ENCODE results near the gene KRT72. TPM values are rescaled to one million over a fixed set of nuclear protein-coding genes. Genes with fewer than 3 reads are reported as not detected.

The KRT72 gene
- total RNA-seq, 4 donors from 2014 or later: not detected

- WGBS, 2 donors: 88 to 93% methylated on average over 5 of the region's 5 CpGs
- no peak for TF ChIP-seq CTCF (IDR thresholded peaks at IDR 0.05)
- TF ChIP-seq POLR2A (IDR thresholded peaks at IDR 0.05): no peak
- intact Hi-C loops (cut with DNase I): no loop called here
- Histone ChIP-seq H3K4me3 (replicated peaks in 1 of 3) (no peak overlapping the region), H3K27me3 (no peaks in the 10 kb centered on the region), H3K27ac (no peak overlapping the region), H3K4me1 (no peaks in the 10 kb centered on the region), H3K9me3 (no peaks in the 10 kb centered on the region), H3K36me3 (no peaks in the 10 kb centered on the region)
- no peak for DNase-seq
Measured at GRCh38 chr12:52612431-52613383, 11.4 kb upstream of the KRT72 start.

- no peak for DNase-seq
- Histone ChIP-seq H3K4me1 (no peaks in the 10 kb centered on the region), H3K36me3 (no peaks in the 10 kb centered on the region), H3K27me3 (no peaks in the 10 kb centered on the region), H3K27ac (no peak overlapping the region), H3K4me3 (replicated peaks in 1 of 3) (no peak overlapping the region), H3K9me3 (no peaks in the 10 kb centered on the region)
- WGBS, 2 donors: 93% methylated on average over 6 of the region's 6 CpGs
- intact Hi-C loops (cut with DNase I): no loop called here
- TF ChIP-seq CTCF (IDR thresholded peaks at IDR 0.05) (no peak), POLR2A (IDR thresholded peaks at IDR 0.05) (no peak)
Measured at GRCh38 chr12:52611080-52611468, 9.8 kb upstream of the KRT72 start.

- H3K4me1 ChIP-seq: no peaks in the 10 kb centered on the region
- H3K4me3 ChIP-seq (replicated peaks in 1 of 3): no peak overlapping the region
- intact Hi-C loops (cut with DNase I): no loop called here
- no peaks in the 10 kb centered on the region for H3K36me3 ChIP-seq
- TF ChIP-seq CTCF (IDR thresholded peaks at IDR 0.05) (no peak), POLR2A (IDR thresholded peaks at IDR 0.05) (no peak)
- no peaks in the 10 kb centered on the region for H3K27me3 ChIP-seq
- no peaks in the 10 kb centered on the region for H3K9me3 ChIP-seq
- WGBS, 2 donors: 80 to 83% methylated on average over 8 of the region's 8 CpGs
- no peak overlapping the region for H3K27ac ChIP-seq
- DNase-seq: no peak
Measured at GRCh38 chr12:52608826-52609630, 7.8 kb upstream of the KRT72 start.

- H3K27me3 ChIP-seq: no peaks in the 10 kb centered on the region
- H3K4me1 ChIP-seq: no peaks in the 10 kb centered on the region
- TF ChIP-seq POLR2A (IDR thresholded peaks at IDR 0.05) (no peak), CTCF (IDR thresholded peaks at IDR 0.05) (no peak)
- no peak overlapping the region for H3K27ac ChIP-seq
- WGBS, 2 donors: 75 to 87% methylated on average over 5 to 6 of the region's 6 CpGs
- intact Hi-C loops (cut with DNase I): no loop called here
- no peak overlapping the region for H3K4me3 ChIP-seq (replicated peaks in 1 of 3)
- no peaks in the 10 kb centered on the region for H3K9me3 ChIP-seq
- no peak for DNase-seq
- no peaks in the 10 kb centered on the region for H3K36me3 ChIP-seq
Measured at GRCh38 chr12:52608161-52608560, 6.9 kb upstream of the KRT72 start.

GRCh38 chr12:52607314-52607713 is 6.1 kb upstream of the KRT72 start:
- Histone ChIP-seq H3K9me3 (no peaks in the 10 kb centered on the region), H3K27me3 (no peaks in the 10 kb centered on the region), H3K4me3 (replicated peaks in 1 of 3) (no peak overlapping the region), H3K27ac (no peak overlapping the region), H3K36me3 (no peaks in the 10 kb centered on the region), H3K4me1 (no peaks in the 10 kb centered on the region)
- intact Hi-C loops (cut with DNase I): no loop called here
- no peak for DNase-seq
- no peak for TF ChIP-seq POLR2A (IDR thresholded peaks at IDR 0.05)
- TF ChIP-seq CTCF (IDR thresholded peaks at IDR 0.05): no peak
- WGBS, 2 donors: 60 to 63% methylated on average over 1 of the region's 1 CpG
